Measurements from ENCODE around the gene GKN1. TPM values are rescaled to one million over a fixed set of nuclear protein-coding genes. Genes with fewer than 3 reads are reported as not detected.

The GKN1 gene
- total and polyA plus RNA-seq, 2 of the 8 experiments (the other 6 are each of a cell fraction or from before 2014, with no cell fraction given): not detected

GRCh38 chr2:68964282-68964681 lies 10.2 kb upstream of the GKN1 start:
- Histone ChIP-seq H3K14ac (ENCODE audit: insufficient read length) (no peak overlapping the region), H3K4me2 (ENCODE audit: insufficient read depth in 1 of 2, low read depth in 2 of 2, low read length in 2 of 2) (no peak overlapping the region), H3K56ac (replicated peaks; ENCODE audit: insufficient read length, low read depth, low read length) (no peak overlapping the region), H4K91ac (replicated peaks; ENCODE audit: insufficient read length, low read length) (no peak overlapping the region), H3K4ac (replicated peaks; ENCODE audit: insufficient read length, low read depth, low read length) (no peak overlapping the region), H2BK5ac (ENCODE audit: low read depth, low read length) (no peak overlapping the region), H4K5ac (ENCODE audit: insufficient read length, low read depth, low read length) (no peak overlapping the region), H3K4me3 (ENCODE audit: extremely low read depth in 1 of 4, insufficient read depth in 2 of 4, low read depth in 3 of 4, low read length in 4 of 4) (no peak overlapping the region), H3K36me3 (ENCODE audit: control insufficient read depth in 2 of 4, insufficient read depth in 4 of 4, low read length in 3 of 4) (no peaks in the 10 kb centered on the region; a peak in 1 of 8 replicates), H3K79me2 (ENCODE audit: control insufficient read depth in 1 of 2, insufficient read depth in 2 of 2, low read length in 2 of 2) (no peaks in the 10 kb centered on the region), H3K23ac (ENCODE audit: insufficient read length) (no peak overlapping the region), H3K27ac (ENCODE audit: low read depth, low read length) (no peak overlapping the region), H3K9ac (replicated peaks in 1 of 4; ENCODE audit: extremely low read depth in 1 of 4, low read depth in 3 of 4, low read length in 3 of 4) (no peak overlapping the region), H2BK15ac (ENCODE audit: low read length) (no peak overlapping the region), H3K79me1 (ENCODE audit: low read depth, low read length) (no peaks in the 10 kb centered on the region), H3K27me3 (replicated peaks in 1 of 4; ENCODE audit: control insufficient read depth in 3 of 4, extremely low read depth in 1 of 4, insufficient read depth in 3 of 4, low read length in 3 of 4) (no peaks in the 10 kb centered on the region), H4K20me1 (replicated peaks in 1 of 2; ENCODE audit: control insufficient read depth in 1 of 2, insufficient read depth in 2 of 2, low read length in 2 of 2) (no peaks in the 10 kb centered on the region), H2BK120ac (replicated peaks; ENCODE audit: low read depth, low read length) (no peak overlapping the region), H3K23me2 (ENCODE audit: low read depth, low read length) (no peaks in the 10 kb centered on the region), H3K18ac (ENCODE audit: extremely low read depth, low read length) (no peak overlapping the region), H2BK20ac (ENCODE audit: low read length) (no peak overlapping the region), H2AFZ (ENCODE audit: low read length) (no peak overlapping the region), H3K9me3 (ENCODE audit: insufficient read depth in 2 of 2, low read depth in 1 of 2, low read length in 1 of 2) (no peaks in the 10 kb centered on the region), H3K4me1 (replicated peaks in 1 of 4; ENCODE audit: control insufficient read depth in 3 of 4, insufficient read depth in 4 of 4, low read length in 3 of 4) (no peaks in the 10 kb centered on the region), H2AK5ac (ENCODE audit: low read depth, low read length) (no peak overlapping the region), H4K8ac (ENCODE audit: extremely low read depth, insufficient read depth, low read length) (no peak overlapping the region), H2BK12ac (ENCODE audit: low read depth, low read length) (no peak overlapping the region)
- CTCF ChIA-PET (ENCODE audit: partially characterized antibody): no interaction called here
- TF ChIP-seq ASH2L (IDR thresholded peaks at IDR 0.05; ENCODE audit: low read length): no peak
- TF ChIP-seq RAD21 (IDR thresholded peaks at IDR 0.05 in 1 of 2, conservative IDR thresholded peaks at IDR 0.05 in 1 of 2; ENCODE audit: low read depth in 2 of 2, low read length in 2 of 2): no peak
- no peak for TF ChIP-seq GABPA (IDR thresholded peaks at IDR 0.05; ENCODE audit: borderline replicate concordance, insufficient read depth, low read length)
- FAIRE-seq (no peak), DNase-seq (ENCODE audit: low read depth in 1 of 2, low spot score in 2 of 2) (no peak)
- POLR2A ChIA-PET (ENCODE audit: partially characterized antibody): no interaction called here
